Smooth muscle cell (in vitro differentiated cells): ENCODE measurements around the gene HBEGF. TPM values are rescaled to one million over a fixed set of nuclear protein-coding genes. Genes with fewer than 3 reads are reported as not detected.
"Not testable (repeated sequence)": the region's sequence is repeated elsewhere in the genome, so short reads cannot be mapped to it uniquely, and the experiment has no call there.

ENCODE experiments used
- DNase-seq: peaks from one replicate; lab custom pipeline; 2025; ENCODE audit not compliant: unreplicated experiment; lab: John Stamatoyannopoulos, UW
- H2AFZ ChIP-seq: fragments of 200-600 bp; sonication (generic); 2 replicates; pipeline ENCODE4 v1.6.0; 2016; ENCODE audit warnings: antibody characterized with exemption, low read depth, mild to moderate bottlenecking
- H3F3A ChIP-seq: fragments of 200-600 bp; sonication (generic); 2 replicates; pipeline ENCODE4 v1.6.0; 2017; ENCODE audit warnings: antibody characterized with exemption, low read depth
- H3K27ac ChIP-seq: fragments of 200-600 bp; sonication (generic); 2 replicates; pipeline ENCODE4 v1.5.1; 2016; ENCODE audit warnings: low read depth, mild to moderate bottlenecking
- H3K27me3 ChIP-seq: fragments of 200-600 bp; sonication (generic); 2 replicates; pipeline ENCODE4 v1.6.1; 2016; ENCODE audit warnings: low read depth, mild to moderate bottlenecking
- H3K36me3 ChIP-seq: fragments of 200-600 bp; sonication (generic); 2 replicates; pipeline ENCODE4 v1.5.1; 2016; ENCODE audit warnings: low read depth
- H3K4me1 ChIP-seq: fragments of 200-600 bp; sonication (generic); 2 replicates; pipeline ENCODE4 v1.5.1; 2016; ENCODE audit warnings: low read depth
- H3K4me2 ChIP-seq: fragments of 200-600 bp; sonication (generic); 2 replicates; pipeline ENCODE4 v1.6.0; 2016; ENCODE audit warnings: mild to moderate bottlenecking
- H3K4me3 ChIP-seq: fragments of 200-600 bp; sonication (generic); 2 replicates; pipeline ENCODE4 v1.5.1; 2016; ENCODE audit warnings: mild to moderate bottlenecking
- H3K79me2 ChIP-seq: fragments of 200-600 bp; sonication (generic); 2 replicates; pipeline ENCODE4 v1.6.0; 2016; ENCODE audit warnings: low read depth, mild to moderate bottlenecking
- H3K9ac ChIP-seq: fragments of 200-600 bp; sonication (generic); 2 replicates; pipeline ENCODE4 v1.6.0; 2016; ENCODE audit warnings: low read depth
- H3K9me3 ChIP-seq: fragments of 200-600 bp; sonication (generic); replicated peaks from 2 replicates; pipeline ENCODE4 v1.5.1; 2016; ENCODE audit warnings: low read depth
- H4K20me1 ChIP-seq: fragments of 200-600 bp; sonication (generic); 2 replicates; pipeline ENCODE4 v1.6.0; 2016; ENCODE audit warnings: low read depth
- CTCF ChIP-seq: fragments of 200-600 bp; sonication (generic); IDR thresholded peaks from 2 replicates; pipeline ENCODE4 v1.5.1; 2017; ENCODE audit warnings: borderline replicate concordance, mild to moderate bottlenecking, antibody characterized with exemption; ENCODE audit not compliant: insufficient read depth, poor library complexity, severe bottlenecking
- WGBS: methylation state at CpG from one replicate; pipeline ENCODE4 v1.1.7; 2016; ENCODE audit warnings: low lambda C conversion rate; 5-methylcytosine and 5-hydroxymethylcytosine counted together
- polyA plus RNA-seq: library from polyadenylated mRNA; unstranded; fragments of >200 nt; fragmentation: Nextera tagmentation; extraction: Ambion mirVana; gene quantifications from 2 replicates; pipeline ENCODE4 v1.2.1, GENCODE V29; 2016
- total RNA-seq: library from RNA; depleted of rRNA; stranded (reverse); fragments of >200 nt; gene quantifications from 2 replicates; pipeline ENCODE4 v1.2.3, GENCODE V29; 2014

The HBEGF gene
- total and polyA plus RNA-seq, 2 experiments from 2014 or later: 36.7 to 37.1 TPM

- WGBS: 81% methylated on average over 2 of the region's 2 CpGs
- peaks cover 6% of the 10 kb centered on the region for H3F3A ChIP-seq
- H3K79me2 ChIP-seq: peaks cover 31% of the 10 kb centered on the region
- H3K9ac ChIP-seq: no peak overlapping the region
- peaks cover 34% of the 10 kb centered on the region for H4K20me1 ChIP-seq
- DNase-seq: no peak
- no peak overlapping the region for H2AFZ ChIP-seq
- H3K4me2 ChIP-seq: peak overlapping the region; percentile 86
- no peak overlapping the region for H3K4me3 ChIP-seq
- TF ChIP-seq CTCF: no peak
- no peaks in the 10 kb centered on the region for H3K36me3 ChIP-seq
- peaks cover 10% of the 10 kb centered on the region for H3K4me1 ChIP-seq
- no peak overlapping the region for H3K27ac ChIP-seq
- no peaks in the 10 kb centered on the region for H3K27me3 ChIP-seq
- no peaks in the 10 kb centered on the region for H3K9me3 ChIP-seq
Observed at GRCh38 chr5:140347360-140347759, 957 bp upstream of the HBEGF start.

DNA sequence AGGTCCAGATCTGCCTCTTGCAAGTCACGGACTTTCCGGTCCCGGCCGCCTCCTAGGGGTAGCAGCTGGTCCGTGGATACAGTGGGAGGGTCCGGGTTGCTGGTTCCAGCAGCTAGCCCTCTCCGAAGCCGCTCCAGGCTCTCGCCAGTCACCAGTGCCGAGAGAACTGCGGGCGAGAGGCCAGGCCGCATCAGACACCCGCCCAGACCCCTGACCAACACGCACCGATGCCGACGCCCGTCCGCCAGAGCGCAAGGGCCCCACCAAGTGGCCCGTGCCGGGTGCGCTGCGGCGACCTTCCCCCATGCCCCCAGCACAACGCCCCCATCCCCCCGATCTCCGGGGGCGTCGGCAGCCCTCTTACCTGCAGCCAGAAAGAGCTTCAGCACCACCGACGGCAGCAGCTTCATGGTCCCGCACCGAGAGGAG lies 470 bp downstream of the HBEGF start:
- Histone ChIP-seq H4K20me1 (peaks cover 45% of the 10 kb centered on the region), H3K4me2 (peak overlapping the region; percentile 86), H3K79me2 (peaks cover 36% of the 10 kb centered on the region), H3K27ac (peak overlapping the region; percentile 7), H3K4me3 (peak overlapping the region; percentile 77), H3F3A (peaks cover 6% of the 10 kb centered on the region), H3K9me3 (no peaks in the 10 kb centered on the region), H2AFZ (peak overlapping the region; percentile 59), H3K9ac (peak overlapping the region; percentile 76), H3K36me3 (no peaks in the 10 kb centered on the region), H3K27me3 (no peaks in the 10 kb centered on the region), H3K4me1 (peaks cover 10% of the 10 kb centered on the region)
- peak; percentile 15 for TF ChIP-seq CTCF
- WGBS: 3% methylated on average over 25 of the region's 35 CpGs
- DNase-seq: peak; percentile 43

- Histone ChIP-seq H3K4me2 (peak overlapping the region; percentile 86), H3K27me3 (no peaks in the 10 kb centered on the region), H3K79me2 (peaks cover 41% of the 10 kb centered on the region), H4K20me1 (peaks cover 49% of the 10 kb centered on the region), H3K27ac (peak overlapping the region; percentile 38), H3K9ac (peak overlapping the region; percentile 76), H3K36me3 (no peaks in the 10 kb centered on the region), H3K9me3 (no peaks in the 10 kb centered on the region), H3K4me1 (peaks cover 10% of the 10 kb centered on the region), H2AFZ (no peak overlapping the region), H3K4me3 (peak overlapping the region; percentile 77), H3F3A (peaks cover 6% of the 10 kb centered on the region)
- TF ChIP-seq CTCF: no peak
- WGBS: 48% methylated on average over 4 of the region's 4 CpGs
- no peak for DNase-seq
Observed at GRCh38 chr5:140344683-140345423, 1.6 kb downstream of the HBEGF start.

- H3F3A ChIP-seq, H3K27me3 ChIP-seq, H3K9me3 ChIP-seq, H3K9ac ChIP-seq, H3K36me3 ChIP-seq, H3K27ac ChIP-seq, H3K4me3 ChIP-seq, DNase-seq, H3K4me2 ChIP-seq, H2AFZ ChIP-seq: not testable (repeated sequence)
- H3K4me1 ChIP-seq: peaks cover 10% of the 10 kb centered on the region
- H4K20me1 ChIP-seq: peaks cover 49% of the 10 kb centered on the region
- WGBS: 95% methylated on average over 8 of the region's 8 CpGs
- peaks cover 41% of the 10 kb centered on the region for H3K79me2 ChIP-seq
Observed at GRCh38 chr5:140343849-140344248, 2.6 kb downstream of the HBEGF start.
